ENCODE measurements around the gene PDE6C.

The PDE6C gene

DNA sequence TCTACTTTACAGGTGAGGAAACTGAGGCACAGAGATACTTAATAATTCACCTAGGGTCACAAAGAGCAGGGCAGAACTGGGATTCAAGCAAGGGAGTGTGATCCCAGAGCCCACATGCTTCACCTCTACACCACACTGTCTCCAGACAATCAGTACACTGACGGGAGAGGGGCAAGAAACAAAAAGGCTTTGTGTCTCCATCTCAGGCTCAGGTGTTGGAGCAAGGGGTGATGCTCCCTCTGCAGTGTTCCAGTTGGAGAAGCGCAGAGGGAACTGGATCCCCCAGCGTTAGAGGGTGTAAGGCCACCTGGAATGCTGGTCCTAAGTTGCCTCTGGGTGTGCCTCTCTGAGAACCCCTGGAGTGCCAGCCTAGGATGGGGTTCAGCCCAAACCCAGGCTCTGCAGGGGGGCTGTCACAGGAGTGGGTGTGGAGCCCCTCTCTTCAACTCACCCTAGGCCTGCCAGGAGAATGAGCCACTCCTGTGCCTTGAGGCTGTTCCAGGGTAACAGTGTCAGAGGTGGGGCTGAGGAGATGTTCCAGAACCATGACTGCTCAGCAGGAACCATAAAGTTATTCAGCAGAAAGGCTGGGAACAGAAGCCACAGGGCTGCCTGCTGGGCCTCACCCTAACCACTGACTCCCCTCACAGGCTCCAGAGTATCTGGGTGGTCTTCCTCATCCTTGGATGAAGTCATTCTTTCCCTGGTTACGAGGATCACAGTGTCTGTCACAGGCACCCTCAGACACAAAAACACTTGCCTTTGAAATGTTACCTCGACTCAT, 16.8 kb upstream of the PDE6C start:
- TF ChIP-seq, protein P1, sequence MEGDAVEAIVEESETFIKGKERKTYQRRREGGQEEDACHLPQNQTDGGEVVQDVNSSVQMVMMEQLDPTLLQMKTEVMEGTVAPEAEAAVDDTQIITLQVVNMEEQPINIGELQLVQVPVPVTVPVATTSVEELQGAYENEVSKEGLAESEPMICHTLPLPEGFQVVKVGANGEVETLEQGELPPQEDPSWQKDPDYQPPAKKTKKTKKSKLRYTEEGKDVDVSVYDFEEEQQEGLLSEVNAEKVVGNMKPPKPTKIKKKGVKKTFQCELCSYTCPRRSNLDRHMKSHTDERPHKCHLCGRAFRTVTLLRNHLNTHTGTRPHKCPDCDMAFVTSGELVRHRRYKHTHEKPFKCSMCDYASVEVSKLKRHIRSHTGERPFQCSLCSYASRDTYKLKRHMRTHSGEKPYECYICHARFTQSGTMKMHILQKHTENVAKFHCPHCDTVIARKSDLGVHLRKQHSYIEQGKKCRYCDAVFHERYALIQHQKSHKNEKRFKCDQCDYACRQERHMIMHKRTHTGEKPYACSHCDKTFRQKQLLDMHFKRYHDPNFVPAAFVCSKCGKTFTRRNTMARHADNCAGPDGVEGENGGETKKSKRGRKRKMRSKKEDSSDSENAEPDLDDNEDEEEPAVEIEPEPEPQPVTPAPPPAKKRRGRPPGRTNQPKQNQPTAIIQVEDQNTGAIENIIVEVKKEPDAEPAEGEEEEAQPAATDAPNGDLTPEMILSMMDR (IDR thresholded peaks at IDR 0.05), result no peak

DNA sequence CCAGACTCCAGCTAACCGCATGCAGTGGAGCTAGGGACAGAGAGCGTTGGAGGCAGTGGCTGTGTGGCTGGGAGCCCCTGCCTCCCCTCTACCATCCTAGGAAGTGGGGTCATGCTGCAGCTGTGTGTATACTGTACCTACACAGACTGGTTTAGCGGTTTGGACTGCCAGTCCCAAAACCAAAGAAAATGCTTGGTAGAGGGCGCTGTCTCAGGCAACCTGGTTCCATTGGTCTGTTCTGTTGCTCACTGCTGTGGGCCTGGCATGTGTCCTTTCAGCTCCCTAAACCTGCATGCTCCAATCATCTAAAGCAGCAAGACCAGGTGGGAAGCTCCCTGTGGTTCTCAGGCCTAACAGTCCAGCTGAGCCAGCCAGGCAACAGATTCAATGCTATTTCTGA, 15.8 kb upstream of the PDE6C start:
- TF ChIP-seq, protein P1 (IDR thresholded peaks at IDR 0.05), result no peak

DNA sequence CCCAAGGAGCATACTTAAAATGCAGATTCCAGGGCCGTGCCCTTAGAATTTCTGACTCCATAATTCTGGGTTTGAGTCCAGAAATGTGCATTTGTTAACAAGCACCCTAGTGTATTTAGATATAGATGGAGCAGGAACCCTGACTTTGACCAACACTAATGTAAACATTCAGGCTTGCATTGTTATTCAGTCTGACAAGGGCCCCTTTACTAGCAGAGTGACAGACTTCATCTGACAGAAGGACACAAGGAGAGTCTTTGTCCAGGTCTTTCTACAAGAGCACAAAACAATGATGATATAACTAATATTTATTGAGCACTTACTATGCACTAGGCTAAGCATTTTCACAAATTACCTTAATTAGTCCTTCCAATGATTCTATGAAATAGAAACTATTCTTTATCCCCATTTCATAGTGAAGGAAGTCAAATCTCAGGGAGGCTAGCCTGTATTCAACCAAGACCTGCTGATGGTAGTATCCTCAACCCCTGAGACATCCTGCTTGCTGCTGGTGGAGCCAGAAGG, 15.2 kb upstream of the PDE6C start:
- TF ChIP-seq, protein P1 (IDR thresholded peaks at IDR 0.05), result no peak

DNA sequence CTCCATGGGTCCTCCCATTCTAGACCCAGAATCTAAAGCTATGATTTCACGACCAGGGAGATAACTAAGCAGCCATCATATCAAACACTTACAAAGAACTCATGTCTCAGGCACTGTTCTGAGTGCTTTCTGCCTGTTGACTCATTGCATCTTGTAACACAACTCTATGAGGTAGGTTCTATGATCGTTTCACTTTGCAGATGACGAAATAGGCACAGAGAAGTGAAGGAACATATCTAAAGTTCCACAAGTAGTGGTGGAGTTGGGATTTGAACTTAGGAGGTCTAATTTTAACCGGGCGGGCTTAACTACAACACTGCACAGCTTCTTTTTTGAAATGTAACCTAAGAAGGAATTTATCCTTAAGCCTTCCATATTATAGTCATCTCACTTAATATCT, 14.2 kb upstream of the PDE6C start:
- TF ChIP-seq, protein P1 (IDR thresholded peaks at IDR 0.05), result no peak

DNA sequence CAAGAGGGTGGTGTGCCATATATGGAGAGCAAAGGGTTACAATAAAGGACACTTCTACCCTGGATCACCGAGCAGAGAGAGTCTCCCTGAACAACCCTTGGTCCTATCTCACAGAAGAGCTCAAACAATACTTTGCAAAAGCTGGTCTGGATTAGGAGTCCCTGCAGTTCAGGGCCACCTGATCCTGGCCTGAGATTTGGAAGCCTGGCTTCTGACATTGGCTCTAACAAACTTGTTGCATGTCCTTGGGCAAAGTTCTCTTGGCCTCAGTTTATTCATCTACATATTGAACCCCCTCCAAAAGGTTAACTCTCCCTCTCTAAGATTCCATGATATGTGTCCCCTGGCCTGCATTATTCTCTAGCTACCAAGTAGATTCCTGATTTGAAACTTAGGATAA, 13.0 kb upstream of the PDE6C start:
- TF ChIP-seq, protein P1 (IDR thresholded peaks at IDR 0.05), result no peak

DNA sequence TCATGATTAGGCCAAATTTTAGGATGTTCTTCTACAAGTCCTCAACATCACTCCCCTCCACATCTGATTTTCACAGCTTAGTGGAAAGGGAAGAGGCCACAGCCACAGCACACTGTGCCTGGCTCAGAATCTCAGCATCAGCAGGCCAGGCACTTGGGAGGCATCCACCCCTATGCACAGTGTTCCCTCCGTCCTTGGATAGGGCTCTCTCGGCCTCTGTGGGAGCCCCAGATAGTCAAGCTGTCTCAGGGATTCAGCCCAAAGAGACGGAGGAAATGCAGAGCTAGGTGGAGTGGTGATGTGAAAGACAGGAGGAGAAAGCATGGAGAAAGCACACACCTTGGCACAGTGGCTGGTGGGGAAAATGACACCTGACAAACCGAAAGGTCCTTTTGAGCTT, 12.6 kb upstream of the PDE6C start:
- TF ChIP-seq, protein P1 (IDR thresholded peaks at IDR 0.05), result no peak

DNA sequence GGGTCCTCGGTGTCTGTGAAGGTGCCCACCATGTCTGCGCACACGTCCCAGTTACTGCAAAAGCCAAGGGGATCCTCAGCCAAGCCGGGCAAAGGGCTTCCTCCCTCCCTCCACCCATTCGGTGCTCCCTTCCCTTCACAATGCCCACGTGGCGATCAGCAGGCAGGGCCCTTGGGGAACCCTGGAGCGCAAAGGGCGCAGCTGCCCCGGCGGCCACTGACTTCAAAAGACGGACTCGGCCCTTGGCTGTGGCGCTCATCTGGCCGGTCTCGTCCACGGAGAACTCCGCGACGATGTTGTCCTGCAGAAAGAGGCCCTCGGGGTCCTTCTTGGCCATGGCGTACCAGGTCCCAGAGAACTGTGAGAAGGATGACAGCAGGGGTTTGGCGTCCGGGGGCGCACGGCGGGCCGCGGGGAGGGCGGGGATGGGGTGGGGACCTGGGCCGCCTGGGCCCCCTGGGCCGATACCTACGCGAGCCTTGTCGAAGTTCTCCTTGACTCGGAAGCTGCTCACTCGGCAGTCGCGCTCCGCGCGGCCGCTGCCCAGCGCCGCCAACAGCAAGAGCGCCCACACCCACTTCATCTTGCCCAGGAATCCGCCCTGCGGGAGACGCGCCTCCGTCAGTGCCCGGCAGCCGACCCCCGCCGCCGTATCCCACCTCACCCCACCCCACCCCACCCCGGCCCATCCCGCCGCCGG, 11.7 kb upstream of the PDE6C start:
- TF ChIP-seq, protein P1 (IDR thresholded peaks at IDR 0.05), result no peak
